Tibial artery (tissue), 4 donors: ENCODE results near the gene SLIT3.

Experiments
- DNase-seq, 2 donors: peaks; one replicate each; pipeline ENCODE4 v3.0.0-alpha.2; 2019
- H3K27ac ChIP-seq, 2 donors: fragments of 200-600 bp; sonication (generic) in 1 of 2; 1 replicate in 1 of 2; 2 replicates in 1 of 2; pipeline ENCODE4 v1.5.1; 2018 to 2019; ENCODE audit warnings: mild to moderate bottlenecking in 1 of 2
- H3K27me3 ChIP-seq, 2 donors: fragments of 200-600 bp; sonication (generic) in 1 of 2; one replicate each; pipeline versions ENCODE4 v1.5.1 to v1.6.0; 2016 to 2019
- H3K36me3 ChIP-seq, 3 donors: fragments of 200-600 bp; sonication (generic) in 2 of 3; one replicate each; pipeline ENCODE4 v1.5.1; 2016 to 2019; ENCODE audit warnings: mild to moderate bottlenecking in 2 of 3
- H3K4me1 ChIP-seq, 4 donors: fragments of 200-600 bp; sonication (generic) in 2 of 4; 1 replicate in 3 of 4; 2 replicates in 1 of 4; pipeline ENCODE4 v1.5.1; 2016 to 2019
- H3K4me3 ChIP-seq, 2 donors: fragments of 200-600 bp; sonication (generic) in 1 of 2; 1 replicate in 1 of 2; 2 replicates in 1 of 2; pipeline ENCODE4 v1.5.1; 2018 to 2019; ENCODE audit warnings: mild to moderate bottlenecking in 2 of 2
- H3K9me3 ChIP-seq, 3 donors: fragments of 200-600 bp; sonication (generic) in 1 of 3; one replicate each; pipeline ENCODE4 v1.5.1; 2016 to 2019
- intact Hi-C: fragments of 100-400 bp; cut with DNase I; formaldehyde crosslinking; loops from one replicate; pipeline ENCODE4 v1.15.0; 2023; ENCODE audit warnings: low total_unique reads
- TF ChIP-seq, protein P1 (sequence below), 2 experiments: fragments of 200-600 bp in 1 of 2; fragments of 450-650 bp in 1 of 2; IDR thresholded peaks; one replicate each; pipeline ENCODE4 v1.5.1; 2017 to 2019; ENCODE audit warnings: antibody characterized with exemption in 2 of 2, mild to moderate bottlenecking in 1 of 2, moderate library complexity in 1 of 2

Gene SLIT3

DNA sequence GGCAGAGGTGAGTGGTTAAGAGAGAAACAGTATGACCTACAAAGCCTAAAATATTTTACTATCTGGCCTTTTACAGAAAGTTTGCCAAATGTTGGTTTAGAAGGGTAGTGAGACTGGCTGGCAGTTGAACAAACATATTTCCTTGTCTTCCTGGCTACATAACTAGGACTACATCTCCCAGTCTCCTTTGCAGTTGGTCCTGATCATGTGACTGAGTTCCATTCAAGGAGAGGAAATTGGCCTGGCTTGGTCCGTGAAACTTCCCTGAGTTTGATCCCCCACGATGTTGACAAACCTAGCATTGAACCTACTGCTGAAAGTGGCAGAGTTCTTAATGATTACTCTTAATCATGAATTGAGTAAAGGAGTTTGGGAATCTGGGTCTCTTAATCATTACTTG is 280.8 kb downstream of the SLIT3 start:
- H3K36me3 ChIP-seq, result no peaks in the 10 kb centered on the region

DNA sequence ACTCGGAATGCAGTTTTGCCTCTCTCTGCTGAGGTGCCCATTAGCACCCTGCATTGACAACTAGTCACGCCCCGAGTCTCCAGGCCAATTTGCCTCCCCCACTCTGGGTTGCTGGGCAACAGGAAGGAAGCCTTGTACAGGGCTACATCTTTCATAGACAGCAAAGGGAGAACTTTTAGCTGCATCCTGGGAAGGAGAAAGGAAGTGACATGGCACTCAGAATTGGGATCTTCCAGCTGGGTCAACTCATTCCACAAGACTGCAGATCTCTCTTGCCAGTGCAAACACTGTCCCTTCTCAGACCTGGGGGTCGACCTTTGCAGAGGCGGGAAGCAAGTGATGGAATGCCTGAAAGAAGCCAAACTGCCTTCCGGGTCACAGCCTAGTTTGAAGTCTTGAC is 282.0 kb downstream of the SLIT3 start:
- Histone ChIP-seq H3K4me1 (peaks cover 0 to 15% (median 4%) of the 10 kb centered on the region in 4 donors), H3K4me3 (no peak overlapping the region), H3K9me3 (no peaks in the 10 kb centered on the region), H3K27ac (no peak overlapping the region), H3K27me3 (no peaks in the 10 kb centered on the region), H3K36me3 (no peaks in the 10 kb centered on the region)
- DNase-seq, result no peak
- intact Hi-C loops, result no loop called here
- TF ChIP-seq, protein P1, sequence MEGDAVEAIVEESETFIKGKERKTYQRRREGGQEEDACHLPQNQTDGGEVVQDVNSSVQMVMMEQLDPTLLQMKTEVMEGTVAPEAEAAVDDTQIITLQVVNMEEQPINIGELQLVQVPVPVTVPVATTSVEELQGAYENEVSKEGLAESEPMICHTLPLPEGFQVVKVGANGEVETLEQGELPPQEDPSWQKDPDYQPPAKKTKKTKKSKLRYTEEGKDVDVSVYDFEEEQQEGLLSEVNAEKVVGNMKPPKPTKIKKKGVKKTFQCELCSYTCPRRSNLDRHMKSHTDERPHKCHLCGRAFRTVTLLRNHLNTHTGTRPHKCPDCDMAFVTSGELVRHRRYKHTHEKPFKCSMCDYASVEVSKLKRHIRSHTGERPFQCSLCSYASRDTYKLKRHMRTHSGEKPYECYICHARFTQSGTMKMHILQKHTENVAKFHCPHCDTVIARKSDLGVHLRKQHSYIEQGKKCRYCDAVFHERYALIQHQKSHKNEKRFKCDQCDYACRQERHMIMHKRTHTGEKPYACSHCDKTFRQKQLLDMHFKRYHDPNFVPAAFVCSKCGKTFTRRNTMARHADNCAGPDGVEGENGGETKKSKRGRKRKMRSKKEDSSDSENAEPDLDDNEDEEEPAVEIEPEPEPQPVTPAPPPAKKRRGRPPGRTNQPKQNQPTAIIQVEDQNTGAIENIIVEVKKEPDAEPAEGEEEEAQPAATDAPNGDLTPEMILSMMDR (IDR thresholded peaks at IDR 0.05), result no peak

More for the DNA sequence above, 280.8 kb downstream of the SLIT3 start:
- intact Hi-C loops, result no loop called here
- Histone ChIP-seq H3K4me1 (peaks cover 0 to 25% (median 6%) of the 10 kb centered on the region in 4 donors), H3K9me3 (no peaks in the 10 kb centered on the region), H3K27me3 (no peaks in the 10 kb centered on the region), H3K27ac (no peak overlapping the region), H3K4me3 (no peak overlapping the region)
- TF ChIP-seq, protein P1 (IDR thresholded peaks at IDR 0.05), result no peak
- no peak for DNase-seq

DNA sequence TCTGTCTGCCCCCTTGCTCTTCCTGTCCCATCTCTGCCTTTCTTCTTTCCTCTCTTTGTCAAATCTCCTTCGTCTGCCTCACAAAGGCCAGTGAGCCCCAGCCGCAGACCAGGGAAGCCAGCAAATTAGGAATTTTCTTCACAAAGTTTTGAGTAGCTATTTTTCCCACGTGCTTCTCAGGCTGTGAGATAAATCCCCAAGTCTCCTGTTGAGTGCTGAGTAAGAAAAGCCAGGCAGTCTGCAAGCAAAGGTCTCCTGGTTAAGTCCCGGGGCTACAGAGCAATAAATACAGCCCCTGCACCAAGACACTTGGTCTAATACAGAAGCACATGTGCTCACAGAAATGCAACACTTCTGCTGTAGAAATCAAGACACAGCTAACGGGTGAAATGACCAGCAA is 284.9 kb downstream of the SLIT3 start:
- no peaks in the 10 kb centered on the region for H3K27me3 ChIP-seq
- TF ChIP-seq, protein P1 (IDR thresholded peaks at IDR 0.05), result no peak
- peaks cover 0 to 11% (median 0%) of the 10 kb centered on the region in 4 donors for H3K4me1 ChIP-seq
- DNase-seq, result no peak
- H3K9me3 ChIP-seq, result no peaks in the 10 kb centered on the region
- no peaks in the 10 kb centered on the region for H3K36me3 ChIP-seq
- no peak overlapping the region for H3K4me3 ChIP-seq
- H3K27ac ChIP-seq, result no peak overlapping the region
- intact Hi-C loops, result no loop called here

DNA sequence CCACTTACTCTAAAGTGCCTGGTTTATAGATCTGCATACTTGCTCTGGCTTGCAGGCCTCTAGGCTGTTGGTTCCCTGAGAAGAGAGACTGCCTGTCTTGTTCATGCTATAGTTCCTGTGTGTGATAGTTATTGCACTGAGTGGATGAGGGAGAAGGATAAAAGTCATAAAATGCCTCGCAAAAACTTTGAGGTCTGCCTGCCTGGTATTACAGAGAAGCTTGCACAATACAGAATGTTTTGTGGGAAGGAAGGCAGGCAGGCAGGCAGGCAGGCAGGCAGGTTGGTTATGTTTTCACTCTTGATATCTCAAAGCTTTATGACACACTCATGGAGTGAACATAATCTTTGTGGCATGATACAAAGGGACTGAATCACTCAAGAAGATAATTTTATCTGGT is 287.1 kb downstream of the SLIT3 start:
- no peak for DNase-seq
- Histone ChIP-seq H3K4me3 (no peak overlapping the region), H3K27ac (no peak overlapping the region), H3K36me3 (no peaks in the 10 kb centered on the region), H3K4me1 (peaks cover 0 to 29% (median 3%) of the 10 kb centered on the region in 4 donors), H3K27me3 (no peaks in the 10 kb centered on the region), H3K9me3 (no peaks in the 10 kb centered on the region)
- TF ChIP-seq, protein P1 (IDR thresholded peaks at IDR 0.05), result no peak
- intact Hi-C loops, result no loop called here

DNA sequence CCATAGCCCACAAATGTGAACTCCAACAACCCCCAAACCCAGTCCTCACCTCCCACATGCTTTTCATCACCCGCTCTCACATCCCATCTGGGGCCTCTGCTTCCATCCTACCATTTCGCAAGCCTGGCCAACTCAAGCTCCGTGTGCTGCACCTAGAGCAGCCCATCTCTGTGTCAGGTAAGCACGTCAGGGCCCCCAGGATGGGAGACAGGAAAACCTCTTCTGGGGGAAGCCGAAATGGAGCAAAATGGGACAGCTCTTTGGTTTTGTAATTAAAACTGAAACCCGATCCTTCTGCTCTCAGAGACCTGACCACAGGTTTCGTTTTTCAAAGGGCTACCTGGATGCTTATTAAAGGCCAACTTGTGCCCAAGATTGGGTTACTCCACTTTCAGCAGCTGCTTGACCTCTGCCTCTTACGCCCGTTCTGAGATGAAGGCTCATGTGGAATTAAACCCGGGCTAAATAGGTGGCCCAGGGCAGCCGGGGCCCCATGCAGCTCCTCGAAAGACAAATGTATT is 287.7 kb downstream of the SLIT3 start:
- H3K27ac ChIP-seq, result no peak overlapping the region
- no peaks in the 10 kb centered on the region for H3K36me3 ChIP-seq
- no peaks in the 10 kb centered on the region for H3K9me3 ChIP-seq
- intact Hi-C loops, result no loop called here
- DNase-seq, result no peak
- no peaks in the 10 kb centered on the region for H3K27me3 ChIP-seq
- no peak overlapping the region for H3K4me3 ChIP-seq
- H3K4me1 ChIP-seq, result peaks cover 0 to 30% (median 4%) of the 10 kb centered on the region in 4 donors
- TF ChIP-seq, protein P1 (IDR thresholded peaks at IDR 0.05), result no peak

DNA sequence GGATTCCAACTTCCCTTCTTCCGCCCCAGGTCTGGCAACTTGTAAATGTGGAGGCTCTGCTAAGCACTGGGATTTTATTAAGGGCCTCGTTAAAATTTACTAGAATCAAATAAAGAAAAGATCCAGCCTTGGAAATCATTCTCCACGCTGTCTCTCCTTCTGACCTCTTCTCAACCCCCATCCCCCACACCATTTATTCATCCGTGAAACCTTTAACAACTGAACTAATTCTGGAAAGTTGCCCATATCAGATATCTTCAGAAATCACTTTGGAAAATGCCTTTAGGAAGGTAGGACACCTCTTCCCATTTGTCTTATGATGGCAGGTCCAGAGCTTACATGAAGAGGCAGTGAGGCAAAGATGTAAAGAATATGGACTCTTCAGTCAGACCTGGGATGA is 288.5 kb downstream of the SLIT3 start:
- no peaks in the 10 kb centered on the region for H3K27me3 ChIP-seq
- TF ChIP-seq, protein P1 (IDR thresholded peaks at IDR 0.05), result no peak
- intact Hi-C loops, result no loop called here
- no peak for DNase-seq
- H3K4me3 ChIP-seq, result no peak overlapping the region
- no peaks in the 10 kb centered on the region for H3K9me3 ChIP-seq
- peaks cover 0 to 30% (median 4%) of the 10 kb centered on the region in 4 donors for H3K4me1 ChIP-seq
- no peak overlapping the region for H3K27ac ChIP-seq
- H3K36me3 ChIP-seq, result no peaks in the 10 kb centered on the region
